IMR-90 (cell line): Measurements from ENCODE around the gene CEP170. TPM values are rescaled to one million over a fixed set of nuclear protein-coding genes. Genes with fewer than 3 reads are reported as not detected.

ENCODE experiments used
- ATAC-seq: fragments of 200-7000 bp; cut with Tn5 transposase; 2 replicates; pipeline ENCODE4 v1.9.1; 2020; ENCODE audit warnings: low read depth, mild to moderate bottlenecking, moderate library complexity
- BruUV-seq: library from RNA; stranded (reverse); fragments of 400-500 nt; replicated peaks from 2 replicates; lab custom pipeline; 2021; lab: Mats Ljungman, UMichigan
- CTCF ChIA-PET: fragments of 300-600 bp; formaldehyde crosslinking; extraction: SDS; loops from one replicate; lab custom pipeline; 2021; ENCODE audit warnings: antibody characterized with exemption; lab: Yijun Ruan, JAX
- POLR2A ChIA-PET: fragments of 300-600 bp; sonication (Branson Sonifier 250); formaldehyde crosslinking; loops from one replicate; lab custom pipeline; 2022; ENCODE audit warnings: antibody characterized with exemption; ENCODE audit not compliant: unreplicated experiment; lab: Charles Lee
- DNase-seq: peaks from one replicate; pipeline ENCODE4 v3.0.0; 2013
- H2AFZ ChIP-seq: replicated peaks from 2 replicates; pipeline ENCODE3; 2013; ENCODE audit warnings: low read length, mild to moderate bottlenecking; ENCODE audit not compliant: poor library complexity
- H2AK5ac ChIP-seq: 2 replicates; pipeline ENCODE4 v1.6.1; 2013; ENCODE audit warnings: low read depth, low read length, inconsistent platforms
- H2AK9ac ChIP-seq: replicated peaks from 2 replicates; pipeline ENCODE3; 2013; ENCODE audit warnings: mild to moderate bottlenecking, low read depth, low read length, moderate library complexity; ENCODE audit not compliant: poor library complexity
- H2BK120ac ChIP-seq: 2 replicates; pipeline ENCODE4 v1.6.1; 2013; ENCODE audit warnings: low read depth, low read length, inconsistent platforms
- H2BK15ac ChIP-seq: 3 replicates; pipeline ENCODE4 v1.6.1; 2013; ENCODE audit warnings: low read depth, low read length, inconsistent platforms
- H2BK20ac ChIP-seq: 2 replicates; pipeline ENCODE4 v1.6.1; 2013; ENCODE audit warnings: low read depth, mild to moderate bottlenecking, inconsistent platforms, low read length, moderate library complexity
- H2BK5ac ChIP-seq: 2 replicates; pipeline ENCODE4 v1.6.1; 2013; ENCODE audit warnings: mild to moderate bottlenecking, low read depth, low read length, inconsistent platforms; ENCODE audit not compliant: poor library complexity, severe bottlenecking
- H3K14ac ChIP-seq: replicated peaks from 2 replicates; pipeline ENCODE4 v1.6.1; 2013; ENCODE audit warnings: low read depth, low read length, inconsistent platforms
- H3K18ac ChIP-seq: 2 replicates; pipeline ENCODE4 v1.6.1; 2013; ENCODE audit warnings: low read depth, low read length, control low read depth
- H3K23ac ChIP-seq: 2 replicates; pipeline ENCODE4 v1.6.1; 2013; ENCODE audit warnings: low read depth, low read length, inconsistent platforms
- H3K27ac ChIP-seq: 2 replicates; pipeline ENCODE4 v1.5.1; 2013; ENCODE audit warnings: mild to moderate bottlenecking, control low read depth, low read length; ENCODE audit not compliant: insufficient read depth
- H3K27me3 ChIP-seq: 2 replicates; pipeline ENCODE4 v1.6.1; 2013; ENCODE audit warnings: low read length; ENCODE audit not compliant: control insufficient read depth, insufficient read depth
- H3K36me3 ChIP-seq: 2 replicates; pipeline ENCODE4 v1.6.1; 2013; ENCODE audit warnings: low read length, mixed read lengths; ENCODE audit not compliant: control insufficient read depth, insufficient read depth
- H3K4ac ChIP-seq: 2 replicates; pipeline ENCODE4 v1.6.1; 2013; ENCODE audit warnings: low read depth, low read length, inconsistent platforms
- H3K4me1 ChIP-seq: 2 replicates; pipeline ENCODE4 v1.6.1; 2013; ENCODE audit warnings: low read length, mixed read lengths; ENCODE audit not compliant: control insufficient read depth, insufficient read depth
- H3K4me2 ChIP-seq: 2 replicates; pipeline ENCODE4 v1.6.1; 2013; ENCODE audit warnings: low read depth, mild to moderate bottlenecking, control low read depth, low read length, moderate library complexity
- H3K4me3 ChIP-seq: 2 replicates; pipeline ENCODE4 v1.5.1; 2013; ENCODE audit warnings: low read depth, mild to moderate bottlenecking, control low read depth, low read length, moderate library complexity; ENCODE audit not compliant: insufficient read depth
- H3K56ac ChIP-seq: 2 replicates; pipeline ENCODE4 v1.6.1; 2013; ENCODE audit warnings: low read length, inconsistent platforms; ENCODE audit not compliant: insufficient read depth; ENCODE audit errors: extremely low read depth
- H3K79me1 ChIP-seq, 2 experiments: 2 replicates each; pipeline ENCODE4 v1.6.1; 2013; ENCODE audit warnings: low read length in 2 of 2, inconsistent platforms in 1 of 2, low read depth in 1 of 2
- H3K9ac ChIP-seq: 2 replicates; pipeline ENCODE4 v1.6.1; 2013; ENCODE audit warnings: low read depth, low read length, control low read depth
- H3K9me1 ChIP-seq: 2 replicates; pipeline ENCODE4 v1.6.1; 2013; ENCODE audit warnings: low read length, inconsistent platforms; ENCODE audit not compliant: insufficient read depth
- H3K9me3 ChIP-seq: 2 replicates; pipeline ENCODE4 v1.6.1; 2013; ENCODE audit warnings: low read length; ENCODE audit not compliant: control insufficient read depth, insufficient read depth
- H4K20me1 ChIP-seq: 2 replicates; pipeline ENCODE4 v1.6.1; 2013; ENCODE audit warnings: low read length, inconsistent platforms; ENCODE audit not compliant: insufficient read depth
- H4K5ac ChIP-seq: 2 replicates; pipeline ENCODE4 v1.6.1; 2013; ENCODE audit warnings: mild to moderate bottlenecking, low read depth, low read length, control low read depth
- H4K8ac ChIP-seq, 2 experiments: 2 replicates each; pipeline ENCODE4 v1.6.1; 2013; ENCODE audit warnings: low read depth in 2 of 2, low read length in 2 of 2, control low read depth in 1 of 2, inconsistent platforms in 1 of 2
- H4K91ac ChIP-seq: 2 replicates; pipeline ENCODE4 v1.6.1; 2013; ENCODE audit warnings: low read depth, low read length, inconsistent platforms; ENCODE audit not compliant: insufficient read depth
- CHD1 ChIP-seq: IDR thresholded peaks from 2 replicates; pipeline ENCODE4 v1.6.1; 2012; ENCODE audit warnings: low read depth, low read length, improper control_type of control experiment
- ELK1 ChIP-seq: fragments of 150-350 bp; IDR thresholded peaks from 2 replicates; pipeline ENCODE4 v1.6.1; 2016; ENCODE audit warnings: low read depth, mild to moderate bottlenecking, low read length, moderate library complexity, borderline replicate concordance
- FOS ChIP-seq: fragments of 150-350 bp; IDR thresholded peaks from 2 replicates; pipeline ENCODE4 v1.6.1; 2016; ENCODE audit warnings: low read depth, low read length
- POLR2A ChIP-seq: IDR thresholded peaks from 2 replicates; pipeline ENCODE4 v1.6.1; 2012; ENCODE audit warnings: mild to moderate bottlenecking, low read depth, low read length
- SMC3 ChIP-seq: fragments of 150-350 bp; IDR thresholded peaks from 2 replicates; pipeline ENCODE4 v1.6.1; 2016; ENCODE audit warnings: low read depth, mild to moderate bottlenecking, antibody characterized with exemption, low read length, moderate library complexity
- WGBS, 2 experiments: methylation state at CpG; one replicate each; pipeline versions ENCODE4 v1.1.5 to v1.1.7; 2013; ENCODE audit warnings: missing lambda C conversion rate in 2 of 2; ENCODE audit not compliant: insufficient read length in 1 of 2; ENCODE audit errors: extremely low coverage in 2 of 2; 5-methylcytosine and 5-hydroxymethylcytosine counted together
- dilution Hi-C: fragments of 300-500 bp; cut with HindIII; formaldehyde crosslinking; loops from one replicate; pipeline ENCODE4 v1.14.3; 2018; ENCODE audit warnings: low sequenced_read_pairs; ENCODE audit not compliant: unreplicated experiment
- in situ Hi-C: fragments of 300-500 bp; cut with MboI; formaldehyde crosslinking; loops from 3 replicates; pipeline ENCODE4 v1.14.3; 2019; ENCODE audit warnings: low sequenced_read_pairs, inconsistent platforms, mixed read lengths
- intact Hi-C: fragments of 100-400 bp; cut with micrococcal nuclease; formaldehyde crosslinking; loops from 2 replicates; pipeline ENCODE4 v1.10.0; 2022
- polyA plus RNA-seq, 3 experiments: library from polyadenylated mRNA; depleted of rRNA; stranded (reverse); fragments of >200 nt; gene quantifications; 2 replicates each; pipeline ENCODE4 v1.2.3, GENCODE V29; 2012; ENCODE audit warnings: low replicate concordance in 1 of 3
- total RNA-seq: library from RNA; depleted of rRNA; stranded (reverse); fragments of >200 nt; gene quantifications from 2 replicates; pipeline ENCODE4 v1.2.3, GENCODE V29; 2012
- TF ChIP-seq, protein P1 (sequence below): fragments of 150-350 bp; IDR thresholded peaks from 2 replicates; pipeline ENCODE4 v1.6.1; 2017; ENCODE audit warnings: mild to moderate bottlenecking, antibody characterized with exemption, low read length, low read depth

The CEP170 gene
- total and polyA plus RNA-seq, 2 of the 4 experiments (the other 2 are of a cell fraction) = 65.8 to 151 TPM

- intact Hi-C loops = loop anchor here (2.0 kb wide), 1 partner anchor 18 kb away; no protein-coding TSS in a partner anchor
These were observed 31.5 kb upstream of the CEP170 start for GRCh38 chr1:243286409-243287122.

More at GRCh38 chr1:243286409-243287122, 31.5 kb upstream of the CEP170 start:
- Histone ChIP-seq H2BK15ac (peak overlapping the region; percentile 53; the same call in 2 of the 3 replicates), H3K9me3 (no peaks in the 10 kb centered on the region), H3K56ac (peak overlapping the region; percentile 48), H4K8ac (peak overlapping the region; percentile 62 to 78), H2BK20ac (peak overlapping the region; percentile 54; the same call in 1 of the 2 replicates), H3K18ac (peak overlapping the region; percentile 92; the same call in 1 of the 2 replicates), H3K4me3 (no peak overlapping the region), H3K9me1 (no peaks in the 10 kb centered on the region; the same call in 1 of the 2 replicates), H4K91ac (peak overlapping the region; percentile 74), H4K20me1 (no peaks in the 10 kb centered on the region), H2AK5ac (peak overlapping the region; percentile 80), H3K27ac (peak overlapping the region; percentile 50), H3K79me1 (peaks cover 14 to 34% of the 10 kb centered on the region in 2 experiments), H3K14ac (peak overlapping the region; percentile 46), H2AFZ (no peak overlapping the region), H2BK5ac (peak overlapping the region; percentile 95), H3K27me3 (no peaks in the 10 kb centered on the region), H4K5ac (peak overlapping the region; percentile 73; the same call in 1 of the 2 replicates), H3K36me3 (peaks cover 4% of the 10 kb centered on the region), H2AK9ac (no peak overlapping the region), H2BK120ac (peak overlapping the region; percentile 75; the same call in 1 of the 2 replicates), H3K23ac (peak overlapping the region; percentile 21; the same call in 1 of the 2 replicates), H3K4ac (peak overlapping the region; percentile 49; the same call in 1 of the 2 replicates), H3K4me1 (peaks cover 13% of the 10 kb centered on the region), H3K4me2 (peak overlapping the region; percentile 65; the same call in 1 of the 2 replicates), H3K9ac (peak overlapping the region; percentile 15; the same call in 1 of the 2 replicates)
- peak; percentile 63 for DNase-seq
- ChIA-PET CTCF (interaction anchor here (0.6 to 0.7 kb wide), 2 partner anchors 22 to 1804 kb away, joined by 3 to 5 read pairs; no protein-coding TSS in a partner anchor), POLR2A (interaction anchor here (0.8 kb wide), 1 partner anchor 16 kb away, joined by 3 read pairs; no protein-coding TSS in a partner anchor)
- dilution Hi-C loops = no loop called here
- in situ Hi-C loops = no loop called here
- no CpG with 5 or more reads among the region's 8 CpGs for WGBS, 2 experiments
- TF ChIP-seq, protein P1, sequence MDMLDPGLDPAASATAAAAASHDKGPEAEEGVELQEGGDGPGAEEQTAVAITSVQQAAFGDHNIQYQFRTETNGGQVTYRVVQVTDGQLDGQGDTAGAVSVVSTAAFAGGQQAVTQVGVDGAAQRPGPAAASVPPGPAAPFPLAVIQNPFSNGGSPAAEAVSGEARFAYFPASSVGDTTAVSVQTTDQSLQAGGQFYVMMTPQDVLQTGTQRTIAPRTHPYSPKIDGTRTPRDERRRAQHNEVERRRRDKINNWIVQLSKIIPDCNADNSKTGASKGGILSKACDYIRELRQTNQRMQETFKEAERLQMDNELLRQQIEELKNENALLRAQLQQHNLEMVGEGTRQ = no peak
- TF ChIP-seq CHD1 (no peak), POLR2A (no peak), ELK1 (no peak), SMC3 (no peak), FOS (no peak)
- BruUV-seq = no TSS peak
- ATAC-seq = peak; percentile 36
